NCI-H2081 treated with DMSO at 0.1 percent for 48 hours (cell line): ENCODE measurements around the gene FAM9A.

Source experiments
- DNase-seq: peaks from one replicate; lab custom pipeline; 2025; lab: John Stamatoyannopoulos, UW

FAM9A gene

DNA sequence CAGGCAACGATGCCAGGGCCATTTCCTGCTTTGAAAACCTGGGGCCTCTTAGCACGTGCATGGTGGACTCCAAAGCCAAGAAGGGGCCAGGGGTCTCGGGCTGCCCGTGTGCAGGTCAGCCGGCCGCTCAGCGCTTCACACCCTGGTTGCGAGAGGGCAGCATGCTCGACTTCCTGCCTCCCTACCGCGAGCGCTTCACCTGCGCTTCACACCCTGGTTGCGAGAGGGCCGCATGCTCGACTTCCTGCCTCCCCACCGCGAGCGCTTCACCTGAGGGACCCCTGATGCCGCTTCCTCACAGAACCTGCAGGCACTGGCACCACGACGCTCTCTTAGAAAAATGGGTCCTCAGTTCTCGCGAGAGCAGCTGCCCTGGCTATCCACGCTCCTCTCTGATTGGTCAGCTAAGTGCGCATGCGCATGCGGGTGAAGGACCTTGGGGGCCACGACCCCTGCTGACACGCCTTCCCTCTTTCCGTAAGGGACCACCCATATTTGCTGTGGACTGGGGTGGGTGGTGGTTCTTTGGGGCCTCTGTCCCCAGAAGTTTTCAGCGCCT, at the start of gene FAM9A:
TSS of gene FAM9A (minus strand) at position 343 of the 559 bp plus-strand sequence. CDS start 1,212 bp downstream, outside the sequence.
- no peak for DNase-seq

- DNase-seq = no peak
Measured at GRCh38 chrX:8850478-8850877, 49.3 kb upstream of the FAM9A start.

DNA sequence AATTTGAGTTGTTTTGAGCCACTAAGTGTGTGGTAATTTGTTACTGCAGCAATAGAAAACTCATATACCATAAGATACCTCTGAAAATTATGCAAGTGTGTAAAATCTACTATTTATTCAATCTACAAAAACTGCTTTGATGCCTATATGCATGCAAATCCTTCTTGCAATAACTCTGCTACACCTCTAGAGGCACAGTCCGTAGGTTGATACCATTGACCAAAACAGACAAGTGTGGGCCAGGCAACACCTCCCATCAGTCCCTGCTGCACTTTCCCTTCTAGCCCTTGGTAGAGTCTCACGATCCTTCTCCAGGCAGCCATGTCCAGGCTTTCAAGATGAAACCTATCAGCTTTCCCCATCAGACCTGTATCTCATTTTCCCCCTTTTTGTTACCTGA, 48.8 kb upstream of the FAM9A start:
- DNase-seq = no peak

DNA sequence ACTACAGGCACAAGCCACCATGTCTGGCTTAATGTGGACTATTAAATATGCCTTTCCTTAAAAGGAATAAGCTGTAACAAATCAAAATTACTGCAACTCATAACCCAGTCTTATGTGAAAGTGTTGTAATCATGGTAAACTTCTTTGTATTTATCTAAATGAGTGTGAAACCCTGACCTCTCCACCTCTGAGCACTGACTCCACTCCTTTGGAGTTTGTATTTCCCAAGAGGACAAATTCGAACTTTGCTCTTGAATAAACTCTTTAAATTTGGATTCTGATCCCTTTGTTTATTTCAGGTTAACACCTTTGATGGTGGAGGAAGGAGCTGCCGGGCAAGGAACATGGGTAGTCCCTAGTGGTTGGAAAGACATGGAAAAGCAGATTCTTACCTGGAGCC, 48.3 kb upstream of the FAM9A start:
- DNase-seq = no peak

DNA sequence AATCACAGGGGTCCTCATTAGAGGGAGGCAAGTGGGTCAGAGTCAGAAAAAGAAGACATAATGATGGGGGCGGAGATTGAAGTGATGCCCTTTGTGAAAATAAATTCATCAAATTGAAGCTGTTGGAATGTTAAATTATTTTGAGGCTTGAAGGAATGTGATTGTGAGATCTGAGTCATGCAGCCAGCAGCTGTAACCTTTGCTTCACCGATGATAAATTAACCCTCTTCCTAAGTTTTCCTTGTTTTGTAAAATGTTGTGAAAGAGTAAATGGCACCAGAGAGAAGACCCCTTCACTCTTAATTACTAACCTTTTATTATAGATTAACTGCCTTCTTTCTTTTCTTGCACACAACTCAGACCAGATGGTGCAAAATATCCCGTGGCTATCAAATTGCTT, 47.7 kb upstream of the FAM9A start:
- no peak for DNase-seq

DNA sequence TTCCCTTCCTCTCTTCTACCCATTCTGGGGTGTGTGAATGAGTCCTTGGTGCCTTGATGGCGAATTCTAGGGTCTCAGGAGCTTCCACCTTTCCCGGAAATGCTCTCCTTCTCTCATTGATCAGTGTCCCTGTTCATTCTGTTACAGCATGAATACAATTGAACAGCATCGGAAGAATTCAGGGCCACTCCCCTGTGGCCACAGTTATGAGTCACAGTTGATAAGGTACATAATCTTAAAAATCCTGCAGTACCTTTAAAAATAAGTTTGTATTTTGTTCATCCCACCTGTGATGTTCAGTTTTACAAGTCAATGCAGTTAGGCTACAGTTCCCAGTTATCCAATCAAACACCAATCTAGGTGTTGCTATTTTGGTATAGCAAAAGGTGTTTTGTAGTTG, 47.3 kb upstream of the FAM9A start:
- no peak for DNase-seq

DNA sequence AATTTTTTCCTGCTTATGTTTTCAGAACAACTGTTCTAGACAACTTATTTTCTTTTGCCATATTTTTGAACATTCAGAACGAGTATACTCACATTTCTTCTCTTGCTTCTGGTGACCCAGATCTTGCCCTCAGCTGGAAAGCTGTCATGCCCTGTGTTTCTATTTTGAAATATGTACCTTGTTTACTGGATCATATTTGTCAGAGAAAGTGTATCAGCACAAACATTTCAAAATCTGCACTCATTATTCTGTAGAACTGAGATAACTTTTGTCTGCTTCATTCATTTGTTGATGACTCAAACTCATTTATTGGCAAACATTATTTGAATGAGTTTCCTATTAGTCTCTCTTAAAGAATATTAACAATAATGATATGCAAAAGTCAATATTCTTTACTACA, 46.2 kb upstream of the FAM9A start:
- DNase-seq = no peak

- no peak for DNase-seq
Measured at GRCh38 chrX:8846266-8846665, 45.1 kb upstream of the FAM9A start.

GRCh38 chrX:8845469-8845868, 44.3 kb upstream of the FAM9A start:
- no peak for DNase-seq

GRCh38 chrX:8845060-8845459, 43.9 kb upstream of the FAM9A start:
- DNase-seq = no peak

DNA sequence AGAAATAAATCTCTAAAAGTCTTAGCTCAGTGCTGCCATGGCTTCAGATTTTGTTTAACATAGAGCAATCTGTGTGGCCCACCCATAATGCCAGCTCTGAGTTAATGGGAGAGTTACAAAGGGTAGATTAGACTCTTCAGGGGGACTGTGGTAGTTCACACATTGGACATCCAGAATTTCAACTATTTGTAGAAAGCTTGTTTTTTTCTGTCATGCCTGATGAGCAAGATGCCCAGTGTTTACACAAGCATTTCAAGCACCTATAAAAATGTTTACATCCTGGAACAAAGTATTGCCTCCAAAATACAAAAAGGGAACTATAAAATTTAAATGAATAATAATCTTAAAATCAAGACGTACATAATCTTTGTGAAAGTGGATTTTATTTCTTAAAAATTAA, 43.0 kb upstream of the FAM9A start:
- no peak for DNase-seq

GRCh38 chrX:8841911-8842310, 40.7 kb upstream of the FAM9A start:
- no peak for DNase-seq

DNA sequence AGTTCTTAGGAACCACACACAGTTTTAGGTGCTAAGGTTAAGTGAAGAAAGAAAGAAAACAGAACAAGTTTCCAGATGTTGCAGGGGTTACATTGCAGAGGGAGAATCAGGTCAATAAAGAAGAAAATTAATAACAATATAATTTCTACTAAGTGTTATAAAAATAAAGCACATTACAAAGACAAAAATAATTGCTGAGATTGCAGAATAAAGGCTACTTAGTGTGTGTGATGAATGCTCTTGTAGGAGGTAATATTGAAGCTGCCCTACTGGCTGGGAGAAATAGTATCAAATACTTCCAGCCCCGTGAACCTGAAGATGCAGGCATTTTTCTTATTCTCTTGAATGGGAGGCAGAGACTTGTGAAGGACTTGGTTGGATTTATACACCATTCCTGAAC, 33.2 kb upstream of the FAM9A start:
- no peak for DNase-seq

GRCh38 chrX:8832582-8833378, 31.6 kb upstream of the FAM9A start:
- DNase-seq = no peak

DNA sequence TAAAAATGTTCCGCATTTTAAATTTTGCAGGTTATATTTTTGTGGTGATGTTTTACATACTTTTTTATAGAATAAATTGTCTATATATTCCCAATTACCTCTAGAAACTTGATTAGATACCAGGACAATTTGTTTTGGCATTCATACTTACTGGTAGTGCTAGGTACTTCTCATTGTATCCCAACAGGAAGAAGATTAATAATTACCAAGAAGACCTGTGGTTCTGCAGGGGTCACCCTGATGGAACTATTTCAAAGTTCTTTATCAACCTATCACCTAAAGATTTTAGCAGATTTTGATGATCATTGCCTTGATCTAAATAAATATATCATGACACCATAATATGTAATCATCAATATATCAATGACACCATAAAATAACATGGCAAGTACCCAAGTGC, 22.5 kb upstream of the FAM9A start:
- no peak for DNase-seq

DNA sequence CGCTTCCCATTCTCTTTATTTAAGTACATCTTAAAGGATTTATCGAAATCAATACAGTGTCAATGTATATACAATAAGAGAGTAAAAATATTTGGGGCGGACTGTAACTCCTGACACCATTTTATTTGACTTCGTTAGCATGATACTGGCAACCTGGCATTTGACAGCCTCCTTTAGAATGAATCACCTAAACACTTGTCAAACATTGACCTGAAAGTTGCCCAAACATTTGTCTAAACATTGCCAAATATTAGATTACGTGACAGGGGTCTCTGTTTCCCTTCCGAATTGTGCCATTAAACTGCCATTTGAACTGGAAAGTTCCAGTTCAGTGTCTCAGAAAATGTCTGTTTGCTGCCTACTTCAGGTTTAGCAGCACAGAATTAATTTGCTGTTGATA, 20.8 kb upstream of the FAM9A start:
- DNase-seq = no peak

GRCh38 chrX:8820910-8821527, 19.8 kb upstream of the FAM9A start:
- DNase-seq = no peak

GRCh38 chrX:8815460-8816065, 14.4 kb upstream of the FAM9A start:
- no peak for DNase-seq

GRCh38 chrX:8813036-8813435, 11.9 kb upstream of the FAM9A start:
- DNase-seq = no peak

- no peak for DNase-seq
Measured at GRCh38 chrX:8811611-8812010, 10.4 kb upstream of the FAM9A start.

DNA sequence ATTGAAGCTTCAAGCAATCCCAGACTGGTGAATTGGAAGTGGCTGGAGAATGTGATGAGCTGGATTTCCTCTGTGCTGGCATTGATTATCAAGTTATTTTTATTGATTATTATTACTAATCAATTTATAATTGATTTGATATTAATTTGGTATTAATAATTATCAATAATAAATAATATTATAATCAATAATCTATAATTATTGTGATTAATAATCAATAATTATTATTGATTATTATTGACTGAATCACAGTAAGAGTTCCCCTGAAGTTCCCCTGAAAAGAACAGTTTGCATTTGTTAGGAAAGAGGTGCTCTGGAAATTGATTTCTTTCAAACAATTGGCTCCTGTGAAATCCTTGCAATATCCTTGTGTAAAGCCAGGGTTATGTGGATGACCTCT, 7.5 kb upstream of the FAM9A start:
- DNase-seq = no peak

- no peak for DNase-seq
Measured at GRCh38 chrX:8805974-8806373, 4.8 kb upstream of the FAM9A start.

- no peak for DNase-seq
Measured at GRCh38 chrX:8805046-8805445, 3.9 kb upstream of the FAM9A start.
